Stimulated activated CD8-positive, alpha-beta memory T cell treated with anti-CD3 and anti-CD28 coated beads, Interleukin-7, amount 100 ng/mL, for 24 hours (primary cell): ENCODE measurements around the gene EPYC.

Experiments used
- DNase-seq: peaks from one replicate; pipeline ENCODE4 v3.0.0-alpha.2; 2020; ENCODE audit warnings: low read depth

The EPYC gene

DNA sequence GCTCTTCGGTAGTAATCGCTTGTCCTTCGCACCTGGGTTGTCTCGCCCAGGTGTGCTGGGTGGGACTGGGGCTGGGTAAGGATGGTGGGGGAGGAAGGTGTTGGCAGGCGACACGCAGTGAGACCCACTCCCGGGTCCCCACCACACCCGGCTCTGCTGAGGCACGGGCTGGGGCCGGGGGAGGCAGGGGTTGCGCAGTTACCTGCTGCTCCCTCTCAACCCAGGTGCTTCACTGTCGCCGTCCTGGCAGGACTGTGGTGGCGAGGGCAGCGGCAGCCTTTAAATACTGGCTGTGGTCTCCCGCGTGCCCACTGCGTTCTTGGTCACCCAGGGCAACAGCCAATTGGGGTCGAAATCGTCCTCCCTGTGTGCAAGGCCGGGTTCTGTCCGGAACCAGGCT is 49.9 kb downstream of the EPYC start, which contains the start of gene CCER1:
Gene CCER1, minus strand, starts transcription at position 256 of the 400 bp plus-strand sequence. CDS start 434 bp downstream, outside the sequence.
- DNase-seq = no peak

DNA sequence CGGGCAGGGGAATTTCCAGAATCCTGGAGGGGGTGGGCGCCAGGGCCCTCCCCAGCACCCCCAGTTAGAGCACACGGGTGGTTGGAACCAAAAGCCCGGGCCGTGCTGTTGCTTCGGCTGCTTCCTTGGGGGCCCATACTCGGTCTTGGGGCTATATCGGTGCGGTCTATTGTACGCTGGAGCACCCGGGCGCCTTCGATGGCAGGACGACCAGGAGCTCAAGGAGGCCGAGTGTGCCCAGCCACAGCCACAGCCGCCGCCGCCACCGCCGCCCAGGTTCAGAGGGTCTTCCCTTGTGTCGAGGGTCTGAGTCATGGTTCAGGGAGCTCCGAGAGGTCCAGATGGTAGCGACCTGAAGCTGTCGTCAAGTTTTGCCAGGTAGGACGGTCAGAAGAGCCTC is 50.3 kb downstream of the EPYC start:
- no peak for DNase-seq

DNA sequence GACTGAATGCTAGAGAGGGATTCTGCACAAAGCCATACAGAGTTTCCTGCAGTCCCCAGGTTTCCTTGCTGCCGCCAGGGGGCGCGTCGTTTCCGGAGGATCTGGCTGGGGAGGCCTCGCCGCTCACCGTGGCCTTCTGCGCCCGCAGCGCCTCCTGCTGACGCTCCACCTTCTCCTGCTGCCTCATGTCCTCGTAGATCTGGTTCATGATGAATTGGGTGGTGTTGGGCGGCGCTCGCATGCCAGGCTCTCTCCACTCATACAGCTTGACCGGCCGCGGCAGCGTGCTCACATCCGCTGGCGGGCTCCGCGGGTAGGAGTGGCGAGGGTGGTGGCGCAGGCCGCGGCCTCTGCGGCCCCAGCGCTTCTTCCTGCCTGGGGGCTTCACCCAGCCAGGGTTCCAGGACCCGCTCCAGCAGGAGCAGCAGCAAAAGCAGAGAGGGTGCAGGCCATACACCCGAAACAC is 50.8 kb downstream of the EPYC start:
- DNase-seq = no peak

GRCh38 chr12:90951432-90952105 is 53.2 kb downstream of the EPYC start:
- DNase-seq = no peak

DNA sequence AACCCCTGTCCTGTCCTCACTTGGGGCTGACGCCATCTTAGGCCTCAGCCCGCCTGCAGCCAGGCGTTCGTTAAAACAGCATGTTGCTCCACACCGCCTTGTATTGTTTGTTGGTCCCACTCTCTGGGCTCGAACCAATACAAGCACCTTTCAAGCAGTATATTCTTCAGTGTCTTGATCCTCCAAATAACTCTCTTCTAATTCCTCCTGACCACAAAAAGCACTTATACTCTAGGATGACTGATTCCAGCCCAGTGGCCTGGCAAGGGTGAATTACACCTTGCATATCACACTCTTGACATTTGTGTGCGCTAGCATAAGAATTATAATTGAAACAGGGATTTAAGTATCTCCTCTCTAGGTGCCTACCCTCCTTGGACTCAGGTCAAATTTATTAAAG is 56.9 kb downstream of the EPYC start:
- no peak for DNase-seq

DNA sequence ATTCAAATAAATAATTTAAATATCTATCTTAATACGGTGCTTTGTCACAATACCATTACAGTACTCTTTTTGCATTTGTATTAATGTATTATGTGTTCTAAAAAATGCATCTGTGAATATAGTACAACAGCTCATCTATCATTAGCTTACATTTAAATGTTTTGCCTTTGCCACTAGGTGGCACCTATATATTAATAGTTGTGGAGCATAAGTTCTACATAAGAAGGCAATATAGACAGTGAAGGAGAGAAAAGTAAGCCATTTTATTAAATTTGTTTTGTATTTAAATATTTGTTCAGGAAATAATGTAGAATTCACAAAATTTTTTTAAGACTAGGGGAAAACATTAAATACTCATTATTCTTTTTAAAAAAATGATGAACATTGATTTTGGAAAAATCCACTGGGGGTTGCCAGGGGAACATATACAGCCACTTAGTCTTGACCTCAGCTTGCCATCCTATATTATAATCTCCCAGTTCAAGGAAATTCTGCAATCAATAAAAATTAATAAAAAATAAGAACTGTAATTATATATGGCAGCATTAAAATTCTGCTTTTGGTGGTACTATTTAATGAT is 59.6 kb downstream of the EPYC start:
- no peak for DNase-seq

DNA sequence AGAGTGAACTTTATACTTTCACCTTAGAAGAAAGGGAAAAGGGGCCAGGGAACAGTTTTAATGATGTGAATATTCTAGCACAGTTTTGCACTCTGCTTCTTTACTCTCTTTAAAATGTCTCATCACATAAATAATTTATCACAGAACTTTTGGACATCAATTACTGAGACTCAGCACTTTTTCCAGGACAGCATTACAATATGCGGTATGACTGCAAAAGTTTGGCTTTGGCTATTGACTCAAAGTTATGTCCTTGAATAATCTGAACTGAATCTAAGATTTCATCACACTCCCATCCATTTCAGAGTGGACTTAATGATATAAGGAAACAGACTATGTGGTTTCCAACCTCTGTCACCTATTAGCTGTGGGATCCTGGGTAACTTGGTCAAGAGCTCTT is 61.5 kb downstream of the EPYC start:
- no peak for DNase-seq

GRCh38 chr12:90940872-90941499 is 63.8 kb downstream of the EPYC start:
- no peak for DNase-seq

GRCh38 chr12:90939382-90939781 is 65.4 kb downstream of the EPYC start:
- DNase-seq = no peak

GRCh38 chr12:90938451-90938850 is 66.3 kb downstream of the EPYC start:
- no peak for DNase-seq

DNA sequence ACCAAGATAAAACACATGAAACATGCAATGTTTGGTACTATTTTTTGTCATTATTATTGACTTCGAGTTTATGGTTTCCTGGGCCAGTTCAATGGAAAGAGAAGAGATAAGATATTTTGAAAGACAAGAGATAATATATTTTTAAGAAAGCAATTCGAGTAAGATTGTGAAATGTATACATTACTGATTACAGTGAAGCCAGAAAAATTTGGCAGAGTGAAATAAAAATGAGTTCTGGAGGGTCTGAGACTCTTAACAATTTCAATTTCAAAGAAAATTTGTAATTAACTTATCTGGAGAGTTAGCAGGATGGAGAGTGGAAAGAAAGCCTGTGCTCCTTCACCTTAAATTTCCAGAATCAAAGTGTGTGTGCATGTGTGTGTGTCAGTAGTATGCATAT is 67.1 kb downstream of the EPYC start:
- no peak for DNase-seq

DNA sequence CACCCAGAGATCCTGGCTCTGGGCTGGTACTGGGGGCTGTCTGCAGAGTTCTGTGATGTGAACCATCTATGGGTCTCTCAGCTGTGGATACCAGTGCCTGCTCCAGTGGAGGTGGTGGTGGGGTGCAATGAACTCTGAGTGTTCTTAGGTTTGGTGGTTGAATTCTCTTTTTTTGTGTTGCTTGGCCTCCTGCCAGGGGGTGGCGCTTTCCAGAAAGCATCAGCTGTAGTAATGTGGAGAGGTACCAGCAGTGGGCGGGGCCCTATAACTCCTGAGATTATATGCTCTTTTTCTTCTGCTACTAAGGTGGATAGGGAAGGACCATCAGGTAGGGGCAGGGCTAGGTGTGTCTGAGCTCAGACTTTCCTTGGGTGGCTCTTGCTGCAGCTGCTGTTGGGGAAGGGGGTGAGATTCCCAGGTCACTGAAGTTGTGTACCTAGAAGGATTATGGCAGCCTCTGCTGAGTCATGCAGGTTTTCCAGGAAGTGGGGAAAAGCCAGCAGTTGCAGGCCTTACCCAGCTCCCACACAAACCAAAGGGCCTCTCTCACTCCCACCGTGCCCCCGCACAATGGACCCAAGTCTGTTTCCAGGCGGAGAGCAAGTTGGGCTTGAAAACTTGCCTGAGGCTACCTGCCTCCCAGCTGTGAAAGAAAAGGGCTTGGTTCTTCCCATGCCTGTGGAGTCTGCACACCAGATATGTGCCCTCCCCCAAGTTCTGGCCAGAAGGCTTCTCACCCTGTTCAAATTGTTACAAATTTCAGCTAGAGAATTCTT is 68.4 kb downstream of the EPYC start:
- DNase-seq = no peak

DNA sequence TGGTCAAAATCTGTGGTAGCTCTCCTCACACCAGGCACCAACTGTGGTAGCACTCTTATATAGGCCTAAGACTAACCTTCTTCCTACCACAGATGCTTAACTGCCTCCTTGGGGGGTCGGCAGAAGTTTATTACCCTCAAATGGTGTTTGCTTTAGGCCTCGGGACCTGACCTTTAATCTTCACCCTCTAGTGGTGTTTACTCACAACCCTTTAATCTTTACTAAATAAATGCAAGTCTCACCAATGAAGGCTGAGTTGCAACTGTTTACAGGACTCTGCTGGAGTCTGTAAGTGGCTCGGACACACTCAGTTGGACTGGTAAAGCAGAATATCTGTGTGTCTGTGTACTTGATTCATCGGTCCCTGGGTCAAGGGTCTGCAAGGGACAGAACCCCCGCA is 79.2 kb downstream of the EPYC start:
- no peak for DNase-seq

DNA sequence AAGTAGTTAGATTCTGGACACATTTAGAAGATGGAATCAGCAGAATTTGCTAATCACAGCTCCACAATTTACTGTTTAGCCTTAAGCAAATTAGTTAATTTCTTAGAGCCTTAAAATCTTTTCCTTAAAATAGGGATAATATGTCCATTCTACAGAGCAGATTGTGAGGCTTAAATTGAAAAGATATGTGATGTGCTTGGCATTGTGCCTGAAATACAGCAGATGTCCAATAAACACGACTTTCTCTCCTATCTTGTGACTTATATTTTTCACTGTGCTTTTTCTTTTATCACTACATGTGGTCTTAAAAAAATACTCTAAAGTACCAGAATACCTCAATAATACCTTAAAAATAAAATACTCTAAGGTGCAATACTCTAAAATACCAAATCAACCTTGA is 80.4 kb downstream of the EPYC start:
- no peak for DNase-seq

DNA sequence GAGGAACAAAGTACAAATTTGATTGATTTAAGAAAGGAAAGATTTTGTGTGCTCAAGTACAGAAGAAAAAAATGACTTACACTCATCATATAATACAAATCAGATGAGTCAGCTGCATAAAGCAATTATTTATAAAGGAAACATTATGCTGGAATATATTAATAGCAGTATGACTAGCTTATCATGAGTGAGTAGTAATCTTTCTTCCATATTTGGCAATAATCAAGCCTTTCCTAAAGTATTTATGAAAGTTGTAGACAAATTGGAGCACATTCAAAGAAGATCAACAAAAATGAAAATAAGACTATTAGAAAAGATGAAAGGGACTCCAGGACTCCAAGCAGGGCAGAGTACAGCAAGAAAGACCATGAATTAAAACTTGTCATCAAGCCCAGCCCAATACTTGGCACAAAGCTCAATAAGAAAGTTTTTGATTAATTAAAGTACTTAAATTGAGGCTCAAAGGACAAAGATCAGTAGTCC is 82.6 kb downstream of the EPYC start:
- no peak for DNase-seq

DNA sequence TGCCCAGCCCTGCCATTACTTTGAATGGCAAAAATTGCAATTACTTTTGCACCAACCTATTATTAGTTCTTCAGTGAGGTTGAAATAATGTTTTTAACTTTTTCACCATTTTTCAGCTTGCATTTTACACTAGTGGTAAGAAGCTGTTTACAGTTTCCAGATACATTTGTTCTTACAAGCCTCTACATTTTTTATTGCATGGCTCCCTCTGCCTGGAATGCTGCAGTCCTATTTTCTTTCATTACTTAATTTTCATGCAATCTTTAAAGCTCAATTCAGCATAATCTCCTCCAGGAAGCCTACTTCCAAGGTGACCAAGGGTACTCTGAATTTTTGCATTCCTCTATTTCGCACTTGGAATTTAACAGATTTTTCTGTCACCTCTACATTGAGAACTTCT is 83.2 kb downstream of the EPYC start:
- no peak for DNase-seq

- DNase-seq = no peak
These were observed 84.5 kb downstream of the EPYC start for GRCh38 chr12:90920222-90920621.

GRCh38 chr12:90917431-90917830 is 87.3 kb downstream of the EPYC start:
- DNase-seq = no peak

GRCh38 chr12:90916516-90916915 is 88.3 kb downstream of the EPYC start:
- no peak for DNase-seq

GRCh38 chr12:90915353-90915752 is 89.4 kb downstream of the EPYC start:
- DNase-seq = no peak
